ENCODE results near the gene ATP10B.

The ATP10B gene

GRCh38 chr5:160835818-160836528, 16.0 kb downstream of the ATP10B start:
- no peak for TF ChIP-seq POLR2AphosphoS5 (IDR thresholded peaks at IDR 0.05; ENCODE audit: low read depth, low read length)

DNA sequence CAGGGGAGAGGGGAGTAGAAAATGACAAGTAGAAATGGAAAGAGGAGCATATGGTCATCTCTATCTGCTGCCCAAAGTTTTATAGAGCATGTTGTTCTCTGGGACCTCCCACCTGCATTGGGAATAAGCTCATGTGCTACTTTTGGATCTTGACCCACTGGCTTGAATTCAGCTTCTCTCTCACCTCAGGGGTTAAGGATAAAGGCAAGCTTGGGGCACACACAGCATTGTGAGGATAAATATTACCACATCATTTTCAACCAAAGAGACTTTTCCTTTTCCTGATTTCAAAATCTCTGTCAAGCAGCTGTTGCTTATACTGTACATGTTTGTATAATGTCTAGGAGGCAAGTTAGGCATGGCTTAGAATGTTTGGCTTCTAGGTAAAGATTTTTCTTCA, 16.6 kb downstream of the ATP10B start:
- TF ChIP-seq TAF1 (IDR thresholded peaks at IDR 0.05; ENCODE audit: borderline replicate concordance, insufficient read depth, low read length), result no peak
- no peak for TF ChIP-seq POLR2AphosphoS5 (IDR thresholded peaks at IDR 0.05; ENCODE audit: low read depth, low read length)
- no peak for TF ChIP-seq FOXP2 (optimal IDR thresholded peaks at IDR 0.05; ENCODE audit: borderline replicate concordance, extremely low read depth, extremely low read length, insufficient read depth)
- no peak for TF ChIP-seq SIN3A (IDR thresholded peaks at IDR 0.05; ENCODE audit: borderline replicate concordance, insufficient read depth, low read length)
- TF ChIP-seq, protein P1, sequence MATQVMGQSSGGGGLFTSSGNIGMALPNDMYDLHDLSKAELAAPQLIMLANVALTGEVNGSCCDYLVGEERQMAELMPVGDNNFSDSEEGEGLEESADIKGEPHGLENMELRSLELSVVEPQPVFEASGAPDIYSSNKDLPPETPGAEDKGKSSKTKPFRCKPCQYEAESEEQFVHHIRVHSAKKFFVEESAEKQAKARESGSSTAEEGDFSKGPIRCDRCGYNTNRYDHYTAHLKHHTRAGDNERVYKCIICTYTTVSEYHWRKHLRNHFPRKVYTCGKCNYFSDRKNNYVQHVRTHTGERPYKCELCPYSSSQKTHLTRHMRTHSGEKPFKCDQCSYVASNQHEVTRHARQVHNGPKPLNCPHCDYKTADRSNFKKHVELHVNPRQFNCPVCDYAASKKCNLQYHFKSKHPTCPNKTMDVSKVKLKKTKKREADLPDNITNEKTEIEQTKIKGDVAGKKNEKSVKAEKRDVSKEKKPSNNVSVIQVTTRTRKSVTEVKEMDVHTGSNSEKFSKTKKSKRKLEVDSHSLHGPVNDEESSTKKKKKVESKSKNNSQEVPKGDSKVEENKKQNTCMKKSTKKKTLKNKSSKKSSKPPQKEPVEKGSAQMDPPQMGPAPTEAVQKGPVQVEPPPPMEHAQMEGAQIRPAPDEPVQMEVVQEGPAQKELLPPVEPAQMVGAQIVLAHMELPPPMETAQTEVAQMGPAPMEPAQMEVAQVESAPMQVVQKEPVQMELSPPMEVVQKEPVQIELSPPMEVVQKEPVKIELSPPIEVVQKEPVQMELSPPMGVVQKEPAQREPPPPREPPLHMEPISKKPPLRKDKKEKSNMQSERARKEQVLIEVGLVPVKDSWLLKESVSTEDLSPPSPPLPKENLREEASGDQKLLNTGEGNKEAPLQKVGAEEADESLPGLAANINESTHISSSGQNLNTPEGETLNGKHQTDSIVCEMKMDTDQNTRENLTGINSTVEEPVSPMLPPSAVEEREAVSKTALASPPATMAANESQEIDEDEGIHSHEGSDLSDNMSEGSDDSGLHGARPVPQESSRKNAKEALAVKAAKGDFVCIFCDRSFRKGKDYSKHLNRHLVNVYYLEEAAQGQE (IDR thresholded peaks at IDR 0.05; ENCODE audit: insufficient read depth in 1 of 2, low read depth in 2 of 2, low read length in 2 of 2), result no peak

DNA sequence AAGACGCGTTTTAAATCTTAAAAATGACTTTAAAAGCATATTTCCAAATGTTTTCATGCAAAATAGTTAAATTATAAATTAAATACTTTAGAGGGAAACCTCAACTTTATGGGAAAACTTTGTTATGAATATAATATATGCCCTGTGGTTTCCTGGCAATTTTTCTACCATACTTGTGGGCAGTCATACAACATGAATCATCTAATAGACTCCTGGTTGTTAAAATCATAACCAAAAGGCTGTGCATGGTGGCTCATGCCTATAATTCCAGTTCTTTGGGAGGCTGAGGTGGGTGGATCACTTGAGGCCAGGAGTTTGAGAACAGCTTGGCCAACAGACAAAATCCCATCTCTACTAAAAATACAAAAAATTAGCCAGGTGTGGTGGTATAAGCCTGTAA, 18.2 kb downstream of the ATP10B start:
- TF ChIP-seq SIN3A (IDR thresholded peaks at IDR 0.05; ENCODE audit: borderline replicate concordance, insufficient read depth, low read length), result no peak
- TF ChIP-seq, protein P1 (IDR thresholded peaks at IDR 0.05; ENCODE audit: insufficient read depth in 1 of 2, low read depth in 2 of 2, low read length in 2 of 2), result no peak
- TF ChIP-seq FOXP2 (optimal IDR thresholded peaks at IDR 0.05; ENCODE audit: borderline replicate concordance, extremely low read depth, extremely low read length, insufficient read depth), result no peak
- no peak for TF ChIP-seq TAF1 (IDR thresholded peaks at IDR 0.05; ENCODE audit: borderline replicate concordance, insufficient read depth, low read length)
- TF ChIP-seq POLR2AphosphoS5 (IDR thresholded peaks at IDR 0.05; ENCODE audit: low read depth, low read length), result no peak

- TF ChIP-seq SIN3A (IDR thresholded peaks at IDR 0.05; ENCODE audit: borderline replicate concordance, insufficient read depth, low read length) (no peak), TAF1 (IDR thresholded peaks at IDR 0.05; ENCODE audit: borderline replicate concordance, insufficient read depth, low read length) (no peak), FOXP2 (optimal IDR thresholded peaks at IDR 0.05; ENCODE audit: borderline replicate concordance, extremely low read depth, extremely low read length, insufficient read depth) (no peak), POLR2AphosphoS5 (IDR thresholded peaks at IDR 0.05; ENCODE audit: low read depth, low read length) (no peak)
- TF ChIP-seq, protein P1 (IDR thresholded peaks at IDR 0.05; ENCODE audit: insufficient read depth in 1 of 2, low read depth in 2 of 2, low read length in 2 of 2), result no peak
Measured at GRCh38 chr5:160831801-160832200, 20.2 kb downstream of the ATP10B start.

DNA sequence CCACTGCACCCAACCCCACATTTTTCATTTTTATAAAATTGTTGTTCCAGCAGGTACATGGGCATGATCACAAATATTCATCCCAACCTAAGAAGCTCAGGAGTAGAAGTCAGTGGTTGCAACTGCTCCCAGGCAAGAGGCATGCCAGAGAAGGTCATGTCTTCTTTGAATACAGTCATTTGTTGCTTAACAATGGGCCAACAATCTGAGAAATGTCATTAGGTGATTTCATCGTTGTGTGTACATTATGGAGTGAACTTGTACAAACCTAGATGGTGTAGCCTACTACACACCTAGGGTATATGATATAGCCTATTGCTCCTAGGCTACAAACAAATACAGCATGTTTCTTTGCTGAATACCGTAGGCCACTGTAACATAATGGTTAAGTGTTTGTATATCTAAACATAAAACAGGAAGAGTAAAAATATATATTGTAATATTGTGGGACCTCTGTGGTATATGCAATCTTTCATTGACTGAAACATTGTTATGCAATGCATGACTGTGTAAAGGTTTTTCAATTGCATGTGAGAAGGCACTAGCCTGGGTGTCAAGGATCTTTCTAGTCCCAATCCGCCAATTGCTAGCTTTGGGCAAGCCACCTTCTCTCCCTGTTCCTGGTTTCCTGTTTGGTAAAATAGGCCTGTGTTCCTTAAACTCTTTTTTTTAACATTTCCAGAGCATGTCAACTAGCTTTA, 27.6 kb downstream of the ATP10B start:
- TF ChIP-seq TAF1 (IDR thresholded peaks at IDR 0.05; ENCODE audit: borderline replicate concordance, insufficient read depth, low read length), result no peak
- TF ChIP-seq, protein P1 (IDR thresholded peaks at IDR 0.05; ENCODE audit: insufficient read depth in 1 of 2, low read depth in 2 of 2, low read length in 2 of 2), result no peak
- TF ChIP-seq POLR2AphosphoS5 (IDR thresholded peaks at IDR 0.05; ENCODE audit: low read depth, low read length), result no peak
- no peak for TF ChIP-seq SIN3A (IDR thresholded peaks at IDR 0.05; ENCODE audit: borderline replicate concordance, insufficient read depth, low read length)
- TF ChIP-seq FOXP2 (optimal IDR thresholded peaks at IDR 0.05; ENCODE audit: borderline replicate concordance, extremely low read depth, extremely low read length, insufficient read depth), result no peak

Data from PFSK-1 (cell line).